HG03066 (cell line): ENCODE data around the gene MYO18B.

ENCODE experiments used
- ATAC-seq: cut with Tn5 transposase; IDR thresholded peaks from one replicate; pipeline ENCODE4 v1.9.1; 2021; ENCODE audit warnings: low read depth; ENCODE audit not compliant: unreplicated experiment

Gene MYO18B

DNA sequence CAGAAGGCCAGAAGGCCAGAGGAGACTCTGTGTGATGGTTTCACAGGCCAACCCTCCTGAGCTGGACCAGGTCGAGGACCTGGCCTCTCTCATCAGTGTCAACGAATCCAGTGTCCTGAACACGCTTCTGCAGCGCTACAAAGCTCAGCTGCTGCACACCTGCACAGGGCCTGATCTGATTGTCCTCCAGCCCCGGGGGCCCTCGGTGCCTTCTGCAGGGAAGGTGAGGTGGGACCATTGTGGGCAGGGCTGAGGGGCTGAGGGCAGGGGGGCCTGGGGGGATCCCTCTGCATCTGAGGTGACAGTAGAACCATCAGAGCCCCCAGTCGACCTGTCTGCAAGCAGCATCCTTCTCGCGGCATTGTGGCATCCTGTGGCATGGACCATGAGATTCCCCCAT lies 30.3 kb downstream of the MYO18B start:
- ATAC-seq: no peak

DNA sequence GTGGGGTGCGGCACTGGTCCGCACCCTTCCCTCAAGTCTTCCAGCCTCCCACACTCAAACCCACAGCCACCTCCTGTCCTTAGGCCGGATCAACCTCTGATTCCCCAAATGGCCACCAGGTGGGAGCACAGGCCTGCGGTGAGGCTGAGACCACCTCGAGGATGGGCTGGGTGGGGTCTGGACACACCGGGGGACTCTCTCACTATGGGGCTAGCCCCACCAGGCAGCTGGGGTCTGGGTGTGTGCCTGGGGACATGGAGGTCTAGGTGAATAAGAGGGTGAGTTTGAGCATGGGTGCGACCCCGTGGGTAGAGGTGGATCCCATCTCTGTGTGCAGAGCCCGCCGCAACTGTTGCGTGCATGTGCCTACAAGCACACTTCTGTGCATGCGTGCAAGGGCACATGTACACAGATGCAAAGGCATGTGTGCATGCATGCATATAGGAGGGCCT lies 32.6 kb downstream of the MYO18B start:
- ATAC-seq: no peak

DNA sequence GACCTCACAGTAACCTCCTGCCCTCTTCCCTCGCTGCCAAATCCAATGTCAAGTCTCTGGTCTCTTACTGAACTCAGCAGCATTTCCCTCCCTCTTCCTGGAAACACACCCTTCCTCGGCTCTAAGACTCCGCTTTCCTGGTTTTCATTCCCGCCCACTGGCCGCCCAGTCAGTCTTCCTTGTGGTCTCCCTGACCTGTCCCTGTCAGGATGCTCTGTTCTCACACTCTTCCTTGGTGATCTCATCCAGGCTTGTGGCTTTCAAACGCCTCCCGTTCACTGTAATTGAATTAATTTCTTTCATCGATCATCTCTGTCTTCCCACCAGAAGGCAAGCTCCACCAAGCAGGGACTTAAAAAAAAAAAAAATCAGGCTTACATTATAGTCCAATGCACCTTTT lies 33.5 kb downstream of the MYO18B start:
- no peak for ATAC-seq

DNA sequence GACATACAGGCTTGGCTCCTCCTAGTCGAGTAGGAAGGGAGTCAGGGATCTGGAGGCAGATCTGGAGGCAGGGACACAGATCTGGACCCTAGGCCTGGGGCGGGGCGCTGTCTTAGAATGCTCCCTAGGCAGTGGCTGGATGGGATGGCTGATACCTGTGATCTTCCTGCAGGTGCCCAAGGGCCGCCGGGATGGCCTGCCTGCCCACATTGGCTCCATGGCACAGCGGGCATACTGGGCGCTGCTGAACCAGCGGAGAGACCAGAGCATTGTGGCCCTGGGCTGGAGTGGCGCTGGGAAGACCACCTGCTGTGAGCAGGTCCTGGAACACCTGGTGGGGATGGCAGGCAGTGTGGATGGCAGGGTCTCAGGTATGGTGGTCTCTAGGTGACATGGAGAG lies 35.4 kb downstream of the MYO18B start:
- ATAC-seq: no peak

DNA sequence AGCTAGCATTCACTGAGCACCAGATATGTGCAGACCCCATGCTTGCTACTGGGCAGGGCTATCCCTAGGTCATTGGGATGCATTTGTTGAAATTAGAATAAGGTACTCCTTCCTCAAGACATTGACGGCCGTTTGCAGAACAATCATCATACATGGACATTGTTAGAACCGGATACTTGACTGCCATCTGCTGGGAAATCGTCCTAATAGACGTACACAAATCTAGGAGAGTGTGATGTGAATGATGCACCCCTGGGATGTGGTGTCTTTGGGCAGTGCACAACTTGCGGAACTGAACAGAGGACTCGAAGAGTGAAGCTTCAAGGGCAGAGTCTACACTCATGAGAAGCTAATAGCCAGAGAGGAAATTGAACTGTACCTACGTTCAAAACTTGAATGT lies 35.9 kb downstream of the MYO18B start:
- no peak for ATAC-seq

DNA sequence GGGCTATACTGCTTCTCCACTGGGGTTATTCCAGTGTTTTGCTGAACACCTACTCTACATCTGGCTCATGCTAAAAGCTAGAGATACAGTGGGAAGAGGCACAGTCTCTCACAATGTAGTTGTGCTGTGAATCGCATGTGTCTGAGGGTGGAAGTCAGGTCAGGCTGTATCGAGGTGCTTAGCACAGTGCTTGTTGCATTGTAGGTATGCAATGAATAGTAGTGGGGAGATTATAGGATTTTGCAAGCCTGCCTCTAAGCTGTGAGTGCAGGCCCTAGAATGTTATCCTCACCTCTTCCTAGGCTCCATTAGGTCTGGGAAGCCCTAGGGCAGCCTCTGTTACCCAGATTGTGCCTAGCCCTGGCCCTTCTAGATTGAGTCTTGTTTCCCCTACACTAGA lies 37.4 kb downstream of the MYO18B start:
- ATAC-seq: no peak

DNA sequence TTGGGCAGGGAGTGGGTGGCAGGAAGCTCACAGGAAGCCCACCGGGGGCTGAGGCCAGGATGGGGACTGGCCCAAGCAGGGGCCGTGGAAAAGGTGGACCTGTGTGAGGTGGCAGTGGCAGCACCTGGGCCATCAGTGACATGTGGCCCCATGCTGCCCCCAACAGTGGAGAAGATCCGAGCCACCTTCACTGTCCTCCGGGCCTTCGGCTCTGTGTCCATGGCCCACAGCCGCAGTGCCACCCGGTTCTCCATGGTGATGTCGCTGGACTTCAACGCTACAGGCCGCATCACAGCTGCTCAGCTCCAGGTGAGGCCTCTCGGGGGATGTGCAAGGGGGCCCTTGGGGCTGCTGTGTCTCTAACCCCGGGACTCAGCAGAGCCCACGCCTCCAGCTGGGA lies 37.9 kb downstream of the MYO18B start:
- no peak for ATAC-seq

DNA sequence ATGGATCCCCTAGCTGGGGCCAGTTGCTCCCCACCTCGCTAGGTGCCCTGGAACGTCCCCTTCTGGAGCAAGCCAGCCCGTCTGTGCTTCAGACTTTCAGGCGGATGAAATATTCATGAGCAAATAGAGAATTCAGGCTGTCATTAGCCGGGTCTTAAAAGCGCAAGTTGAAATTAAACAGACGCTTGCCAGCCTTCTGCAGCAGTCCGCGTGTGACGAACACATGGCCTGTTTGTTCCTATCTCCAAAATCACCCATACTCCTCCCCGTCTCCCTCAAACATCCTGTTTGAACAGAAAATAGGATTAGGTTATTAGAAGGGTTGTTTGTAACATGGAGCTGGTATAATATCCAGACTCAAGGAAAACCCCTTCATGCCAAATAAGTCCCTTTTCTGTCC lies 38.7 kb downstream of the MYO18B start:
- ATAC-seq: no peak

DNA sequence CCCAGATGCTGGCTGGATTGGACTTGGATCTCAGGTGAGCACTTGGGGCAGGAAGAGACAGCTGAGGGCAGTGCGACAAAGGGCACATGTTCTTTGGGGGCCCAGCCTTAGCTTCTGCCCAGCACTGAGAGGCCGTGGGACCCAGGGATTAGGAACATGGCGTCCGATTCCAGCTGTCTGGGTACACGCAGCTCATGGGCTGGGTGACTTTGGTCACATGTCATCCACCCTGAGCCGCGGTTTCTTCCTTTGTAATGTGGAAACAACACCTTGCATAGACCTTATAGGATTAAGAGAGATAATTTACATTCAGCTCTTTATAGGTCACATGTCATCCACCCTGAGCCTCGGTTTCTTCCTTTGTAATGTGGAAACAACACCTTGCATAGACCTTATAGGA lies 39.8 kb downstream of the MYO18B start:
- ATAC-seq: no peak

DNA sequence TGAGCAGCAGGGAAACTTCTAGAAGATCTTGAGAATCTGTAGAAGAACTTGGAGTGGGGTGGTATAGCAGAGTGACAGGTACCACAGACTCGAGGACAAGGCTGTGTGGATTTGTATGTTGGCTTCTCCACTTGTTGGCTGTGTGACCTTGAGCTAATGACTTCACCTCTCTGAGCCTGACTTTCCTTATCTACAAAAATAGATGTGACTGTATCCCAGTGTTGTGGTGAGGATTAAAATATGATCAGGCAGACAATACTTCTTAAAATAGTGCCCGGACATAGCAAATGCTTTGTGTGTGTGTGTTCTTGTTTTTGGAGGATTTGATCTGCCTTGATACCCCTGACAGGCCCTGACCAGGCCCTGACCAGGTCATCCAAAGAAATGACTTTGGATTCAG lies 40.8 kb downstream of the MYO18B start:
- no peak for ATAC-seq

DNA sequence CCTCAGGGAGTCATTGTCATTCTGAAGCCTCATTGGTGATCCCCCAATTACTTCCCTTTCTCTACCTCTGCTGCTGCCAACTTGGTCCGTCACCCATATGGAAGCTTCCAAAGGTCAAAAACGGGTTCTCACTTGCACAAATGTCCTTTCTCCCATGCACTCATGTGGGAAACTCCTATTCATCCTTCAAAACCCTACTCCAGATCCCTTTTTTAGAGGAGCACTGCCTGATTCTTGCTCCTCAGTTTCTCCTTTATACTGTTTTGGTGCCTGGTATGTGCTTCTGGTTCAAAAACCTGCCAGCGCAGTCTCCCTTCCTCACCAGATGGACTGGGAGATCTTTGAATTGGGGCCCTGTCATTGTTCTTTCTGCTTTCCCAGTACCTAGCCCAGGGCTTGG lies 41.9 kb downstream of the MYO18B start:
- ATAC-seq: no peak

DNA sequence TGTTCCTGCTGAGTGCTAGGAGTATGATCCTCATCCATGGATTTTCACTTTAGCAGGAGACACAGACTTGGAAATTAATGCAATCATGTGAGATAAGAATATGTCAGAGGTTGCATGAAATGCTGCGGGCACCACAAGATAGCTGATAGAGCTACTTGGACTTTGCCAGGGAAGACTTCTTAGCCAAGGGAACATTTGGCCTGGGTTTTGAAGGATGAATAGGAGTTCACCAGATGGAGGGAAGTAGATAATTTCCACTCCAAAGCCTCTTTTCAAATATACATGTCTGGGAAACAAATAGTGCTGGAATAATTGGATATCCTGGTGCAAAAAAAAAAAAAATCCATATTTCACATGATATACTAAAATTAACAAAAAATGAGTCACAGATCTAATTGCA lies 44.2 kb downstream of the MYO18B start:
- ATAC-seq: no peak

DNA sequence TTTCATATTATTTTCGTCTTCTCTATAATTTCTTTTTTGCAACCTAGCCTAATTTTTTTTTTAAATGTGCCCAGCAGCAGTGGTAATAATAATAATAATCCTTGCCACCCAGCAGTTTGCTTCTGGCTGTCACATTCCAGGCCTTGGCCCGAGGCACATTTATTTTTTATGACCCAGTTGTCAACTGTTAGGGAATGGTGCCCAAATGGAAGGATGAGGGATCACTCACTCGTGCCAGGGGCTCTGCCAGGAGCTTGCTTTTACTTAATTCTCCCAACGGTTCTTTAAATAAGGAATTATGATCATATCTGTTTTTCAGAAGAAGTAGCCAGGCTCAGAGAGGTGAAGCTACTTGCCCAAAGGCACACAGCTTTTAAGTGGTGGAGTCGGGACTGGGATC lies 49.6 kb downstream of the MYO18B start:
- ATAC-seq: no peak

DNA sequence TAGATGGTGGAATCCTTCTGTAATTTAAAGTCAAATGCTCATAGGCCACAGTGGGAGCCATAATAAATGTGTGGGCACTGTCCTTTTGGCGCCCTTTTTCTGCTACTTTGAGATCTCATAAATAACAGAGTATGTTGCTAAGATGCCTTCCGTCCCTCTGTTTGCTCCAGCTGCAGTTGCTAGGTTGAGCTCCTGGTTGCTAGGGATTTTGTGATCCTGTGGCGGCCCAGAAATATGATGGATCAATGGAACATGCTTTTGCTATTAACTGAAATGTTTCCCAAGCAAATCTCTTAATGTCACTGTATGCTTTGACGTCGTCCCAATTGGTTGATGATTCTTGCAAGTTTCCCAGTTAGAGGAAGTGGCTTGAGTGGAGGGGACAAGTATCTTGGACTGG lies 53.5 kb downstream of the MYO18B start:
- no peak for ATAC-seq

DNA sequence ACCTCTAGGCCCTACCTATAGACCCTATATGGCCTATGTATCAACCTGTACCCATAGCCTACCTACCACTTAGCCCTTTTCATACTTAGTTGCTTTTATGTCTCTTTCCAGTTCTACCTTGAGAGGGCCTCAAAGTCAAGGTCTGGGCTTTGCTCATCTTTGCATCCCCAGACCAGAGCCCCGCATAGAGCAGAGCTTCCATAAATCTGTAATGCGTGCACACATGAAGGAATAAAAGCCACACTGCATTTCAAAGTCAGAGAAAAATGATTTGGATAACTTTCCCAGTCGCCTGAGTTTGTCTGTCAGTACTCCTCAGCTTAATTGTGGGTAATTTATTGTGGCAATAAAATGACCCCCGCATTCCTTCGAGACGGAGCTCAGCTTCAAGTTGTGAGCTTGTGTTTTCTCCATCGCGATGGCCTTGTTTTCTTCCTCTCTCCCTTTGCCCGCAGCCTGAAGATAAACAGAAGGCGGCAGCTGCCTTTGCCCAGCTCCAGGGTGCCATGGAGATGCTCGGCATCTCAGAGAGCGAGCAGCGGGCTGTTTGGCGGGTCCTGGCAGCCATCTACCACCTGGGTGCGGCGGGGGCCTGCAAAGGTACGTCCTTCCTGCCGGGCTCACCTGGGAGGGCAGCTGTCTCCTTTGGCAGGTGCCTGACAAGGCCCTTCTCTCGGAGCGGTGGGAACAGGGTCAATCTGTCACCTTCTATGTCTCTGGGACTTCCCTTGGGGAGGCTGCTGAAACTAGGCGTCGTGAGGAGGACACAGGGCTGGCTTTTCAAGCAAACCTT lies 55.7 kb downstream of the MYO18B start:
- ATAC-seq: no peak

DNA sequence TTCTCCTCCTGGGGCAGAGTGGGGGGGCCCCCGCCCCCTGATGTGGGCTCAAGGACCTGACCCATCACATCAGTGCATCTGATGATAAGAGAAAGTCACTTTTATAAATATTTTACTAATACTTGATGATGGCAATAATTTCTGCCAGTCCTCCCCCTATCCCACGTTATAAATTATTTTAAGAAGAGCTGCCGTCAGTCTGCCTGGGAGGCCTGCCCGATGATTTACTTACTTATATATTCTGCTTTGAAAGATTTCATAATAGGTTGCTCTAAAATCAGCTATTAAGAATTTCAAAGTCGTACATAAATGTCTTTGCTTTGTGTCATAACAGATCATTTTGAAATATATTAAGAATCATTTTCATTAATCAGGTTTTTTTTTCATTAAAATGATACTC lies 58.8 kb downstream of the MYO18B start:
- ATAC-seq: no peak

DNA sequence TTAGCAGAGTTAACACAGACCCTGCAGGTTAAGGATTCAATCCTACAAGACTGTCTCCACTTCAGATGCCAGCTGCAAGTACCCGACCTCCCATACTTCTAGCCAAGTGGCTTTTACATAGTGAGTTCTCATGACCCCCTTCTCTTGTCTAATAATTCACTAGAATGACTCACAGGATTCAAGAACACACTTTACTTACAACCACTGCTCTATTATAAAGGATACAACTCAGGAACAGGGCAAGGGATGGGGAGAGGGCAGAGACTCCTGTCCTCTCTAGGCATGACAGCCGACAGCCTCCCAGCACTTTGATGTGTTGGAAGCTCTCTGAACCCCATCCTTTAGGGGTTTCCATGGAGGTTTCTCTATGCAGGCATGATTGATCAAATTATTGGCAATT lies 60.0 kb downstream of the MYO18B start:
- ATAC-seq: no peak

DNA sequence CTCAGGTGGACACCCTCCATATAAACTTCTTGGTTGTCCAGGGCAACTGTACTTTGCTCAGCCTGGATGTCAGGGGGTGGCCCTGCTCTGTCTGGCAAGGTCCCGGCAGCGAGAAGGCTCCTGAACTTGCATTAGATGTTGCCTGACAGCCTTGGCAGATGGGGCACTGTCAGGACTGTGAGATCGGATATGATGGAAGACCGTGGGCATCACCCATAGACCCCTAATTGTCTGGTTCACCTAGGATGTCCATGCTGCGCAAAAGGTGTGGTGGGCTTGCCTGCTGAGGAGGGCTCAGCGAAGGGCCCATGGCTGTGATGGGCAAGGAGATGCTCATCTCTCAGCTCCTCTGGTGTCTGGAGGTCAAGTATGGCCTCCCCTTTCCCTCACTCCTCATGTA lies 62.7 kb downstream of the MYO18B start:
- no peak for ATAC-seq

DNA sequence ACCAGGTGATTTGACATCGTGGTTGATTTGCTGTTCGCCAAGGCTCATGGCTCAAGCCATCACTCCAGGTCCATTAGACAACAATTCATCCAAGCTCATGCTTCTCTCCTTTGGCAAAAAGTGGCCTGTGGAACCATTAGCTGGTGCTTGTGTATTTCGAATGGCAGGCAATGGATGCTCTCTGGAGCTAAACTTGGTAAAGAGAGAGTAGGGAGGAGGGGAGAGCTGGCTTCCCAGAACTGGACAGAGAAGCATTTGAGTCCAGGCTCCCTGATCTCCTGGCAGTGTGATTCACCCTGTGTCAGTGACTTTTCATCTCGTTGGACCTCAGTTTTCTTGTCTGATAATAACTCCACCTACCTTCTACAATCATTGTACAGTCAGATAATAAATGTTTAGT lies 64.6 kb downstream of the MYO18B start:
- no peak for ATAC-seq

DNA sequence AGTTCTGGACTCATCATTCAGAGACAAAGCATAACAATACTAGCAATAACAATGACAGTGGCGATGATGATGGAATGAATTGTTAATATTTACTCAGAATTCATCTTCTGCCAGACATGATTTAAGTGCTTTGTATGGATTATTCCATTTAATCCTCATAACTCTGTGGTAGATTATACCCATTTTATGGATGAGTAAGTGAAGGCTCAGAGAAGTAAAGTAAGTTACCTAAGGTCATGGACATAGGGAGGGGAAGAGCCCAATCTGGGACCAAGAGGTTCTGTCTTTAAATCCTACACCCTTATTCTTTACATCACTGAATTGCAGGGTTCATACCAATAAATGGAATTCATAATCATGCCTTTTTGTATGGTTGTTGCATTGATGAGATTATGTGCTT lies 72.7 kb downstream of the MYO18B start:
- no peak for ATAC-seq

DNA sequence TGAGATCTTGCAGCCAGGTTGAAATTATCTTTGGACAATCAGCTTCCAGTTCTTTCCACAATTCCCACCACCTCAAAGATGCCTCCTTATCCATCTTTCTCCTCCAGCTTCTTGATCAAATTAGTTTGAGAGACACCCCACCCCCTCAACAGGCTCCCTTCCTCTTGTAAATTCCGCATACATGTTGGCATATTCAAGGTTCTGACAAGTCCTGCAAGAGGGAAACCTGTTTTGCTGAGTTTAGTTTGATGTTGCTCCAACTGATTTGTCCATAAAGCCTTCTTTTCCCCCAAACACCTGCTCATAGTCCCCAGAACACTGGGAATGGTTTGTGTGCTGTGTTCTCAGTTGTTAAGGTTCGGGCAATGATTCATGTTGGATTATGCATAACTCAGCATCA lies 73.6 kb downstream of the MYO18B start:
- ATAC-seq: no peak

DNA sequence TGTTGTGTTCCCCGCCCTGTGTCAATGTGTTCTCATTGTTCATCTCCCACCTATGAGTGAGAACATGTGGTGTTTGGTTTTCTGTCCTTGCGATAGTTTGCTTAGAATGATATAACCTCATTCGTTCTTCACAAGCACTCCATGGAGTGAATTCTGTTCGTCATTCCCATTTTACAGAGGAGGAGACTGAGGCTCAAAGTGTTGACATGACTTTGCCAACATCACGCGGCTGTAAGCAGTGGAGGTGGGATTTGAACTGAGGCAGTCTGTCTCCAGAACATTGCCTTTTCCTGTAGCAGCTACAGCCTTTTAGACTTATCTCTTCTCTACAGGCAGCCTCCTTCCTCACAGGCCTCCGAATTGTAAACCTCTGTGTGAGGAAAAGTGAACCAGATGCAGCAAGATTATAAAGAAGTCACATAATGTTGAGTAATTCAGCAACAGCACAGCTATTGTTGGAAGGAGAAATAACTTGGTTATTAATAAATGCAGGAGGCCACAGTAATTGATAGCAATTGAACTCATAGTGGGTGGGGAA lies 74.6 kb downstream of the MYO18B start:
- ATAC-seq: no peak
